Keratinocyte (primary cell): ENCODE measurements around the gene SPX.

Experiments used
- EZH2 ChIP-seq: IDR thresholded peaks from one replicate; pipeline ENCODE4 v1.6.1; 2012; ENCODE audit warnings: inconsistent platforms, mild to moderate bottlenecking, low read length, moderate library complexity
- TF ChIP-seq, protein P1 (sequence below), 3 experiments: IDR thresholded peaks in 1 of 3; conservative IDR thresholded peaks in 1 of 3; optimal IDR thresholded peaks in 1 of 3; 2 replicates in 2 of 3; 3 replicates in 1 of 3; pipeline versions ENCODE3 to v1.5.1; 2011; ENCODE audit warnings: low read length in 3 of 3, mild to moderate bottlenecking in 3 of 3, moderate library complexity in 2 of 3, control low read depth in 1 of 3, inconsistent platforms in 1 of 3; ENCODE audit not compliant: insufficient read depth in 2 of 3; ENCODE audit errors: extremely low read depth in 1 of 3

DNA sequence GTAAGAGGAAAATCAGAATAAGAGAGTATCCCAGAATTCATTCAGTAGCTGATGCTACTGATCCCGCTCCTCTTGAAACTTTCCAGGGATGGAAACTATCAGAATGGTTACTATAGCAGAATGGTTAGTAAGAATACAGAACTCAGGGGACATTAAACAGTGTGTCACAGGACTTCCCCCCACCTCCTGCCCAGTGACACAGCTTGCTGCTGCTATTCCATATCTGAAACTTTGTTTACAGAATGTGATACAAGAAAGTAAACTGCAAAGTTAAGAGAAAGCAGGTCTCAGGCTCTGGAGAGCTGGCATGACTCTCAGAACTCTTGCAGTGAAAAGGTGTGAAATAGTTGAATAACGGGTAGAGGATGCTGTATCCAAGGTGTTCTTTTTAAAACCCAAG is 3.4 kb downstream of the SPX start:
- TF ChIP-seq, protein P1, sequence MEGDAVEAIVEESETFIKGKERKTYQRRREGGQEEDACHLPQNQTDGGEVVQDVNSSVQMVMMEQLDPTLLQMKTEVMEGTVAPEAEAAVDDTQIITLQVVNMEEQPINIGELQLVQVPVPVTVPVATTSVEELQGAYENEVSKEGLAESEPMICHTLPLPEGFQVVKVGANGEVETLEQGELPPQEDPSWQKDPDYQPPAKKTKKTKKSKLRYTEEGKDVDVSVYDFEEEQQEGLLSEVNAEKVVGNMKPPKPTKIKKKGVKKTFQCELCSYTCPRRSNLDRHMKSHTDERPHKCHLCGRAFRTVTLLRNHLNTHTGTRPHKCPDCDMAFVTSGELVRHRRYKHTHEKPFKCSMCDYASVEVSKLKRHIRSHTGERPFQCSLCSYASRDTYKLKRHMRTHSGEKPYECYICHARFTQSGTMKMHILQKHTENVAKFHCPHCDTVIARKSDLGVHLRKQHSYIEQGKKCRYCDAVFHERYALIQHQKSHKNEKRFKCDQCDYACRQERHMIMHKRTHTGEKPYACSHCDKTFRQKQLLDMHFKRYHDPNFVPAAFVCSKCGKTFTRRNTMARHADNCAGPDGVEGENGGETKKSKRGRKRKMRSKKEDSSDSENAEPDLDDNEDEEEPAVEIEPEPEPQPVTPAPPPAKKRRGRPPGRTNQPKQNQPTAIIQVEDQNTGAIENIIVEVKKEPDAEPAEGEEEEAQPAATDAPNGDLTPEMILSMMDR (optimal IDR thresholded peaks at IDR 0.05 in 1 of 3, IDR thresholded peaks at IDR 0.05 in 1 of 3, conservative IDR thresholded peaks at IDR 0.05 in 1 of 3; ENCODE audit: extremely low read depth in 1 of 3, insufficient read depth in 2 of 3, low read length in 3 of 3) = no peak
- TF ChIP-seq EZH2 = no peak
